Neural cell (in vitro differentiated cells): ENCODE data around the gene EFEMP1.

Experiments
- CTCF ChIP-seq: fragments of 450-650 bp; IDR thresholded peaks from 2 replicates; pipeline ENCODE4 v1.5.1; 2014; ENCODE audit warnings: antibody characterized with exemption, mild to moderate bottlenecking, moderate library complexity; ENCODE audit not compliant: poor library complexity, severe bottlenecking
- EZH2 ChIP-seq: fragments of 200-600, 300-800 bp; shearing (Covaris generic), sonication (generic); IDR thresholded peaks from 2 replicates; pipeline ENCODE4 v1.6.1; 2014; ENCODE audit warnings: antibody characterized with exemption, low read length, borderline replicate concordance, mild to moderate bottlenecking; ENCODE audit not compliant: insufficient read depth, poor library complexity, severe bottlenecking
- MXI1 ChIP-seq: fragments of 450-650 bp; conservative IDR thresholded peaks from 2 replicates; pipeline ENCODE4 v1.6.1; 2014; ENCODE audit warnings: antibody characterized with exemption, mild to moderate bottlenecking; ENCODE audit not compliant: poor library complexity, severe bottlenecking
- RAD21 ChIP-seq: fragments of 450-650 bp; conservative IDR thresholded peaks from 2 replicates; pipeline ENCODE4 v1.6.1; 2014; ENCODE audit warnings: antibody characterized with exemption, mild to moderate bottlenecking, moderate library complexity

- TF ChIP-seq CTCF = no peak
- TF ChIP-seq EZH2 = no peak
- TF ChIP-seq RAD21 = no peak
- no peak for TF ChIP-seq MXI1
Measured at GRCh38 chr2:55916473-55917049, 7.0 kb downstream of the EFEMP1 start.
